HG03521 (cell line): ENCODE measurements around the gene UBAP1.
"Not testable (repeated sequence)": the region's sequence is repeated elsewhere in the genome, so short reads cannot be mapped to it uniquely, and the experiment has no call there.

Experiments
- ATAC-seq: cut with Tn5 transposase; IDR thresholded peaks from one replicate; pipeline ENCODE4 v1.9.1; 2021; ENCODE audit warnings: mild to moderate bottlenecking, moderate library complexity; ENCODE audit not compliant: unreplicated experiment

Gene UBAP1

GRCh38 chr9:34178436-34179212 lies at the start of gene UBAP1:
UBAP1 (plus strand) TSS chr9:34179043; CDS start chr9:34220915, 41,872 bp downstream.
- peak; percentile 98 for ATAC-seq

- ATAC-seq: no peak
Observed at GRCh38 chr9:34131571-34131970, 47.3 kb upstream of the UBAP1 start.

- no peak for ATAC-seq
Observed at GRCh38 chr9:34133436-34133949, 45.4 kb upstream of the UBAP1 start.

GRCh38 chr9:34134521-34134920 lies 44.3 kb upstream of the UBAP1 start:
- no peak for ATAC-seq

GRCh38 chr9:34138644-34139043 lies 40.2 kb upstream of the UBAP1 start:
- not testable (repeated sequence) for ATAC-seq

- ATAC-seq: no peak
Observed at GRCh38 chr9:34139477-34140146, 39.2 kb upstream of the UBAP1 start.

GRCh38 chr9:34140853-34141252 lies 38.0 kb upstream of the UBAP1 start:
- no peak for ATAC-seq

GRCh38 chr9:34143116-34143515 lies 35.7 kb upstream of the UBAP1 start:
- no peak for ATAC-seq

- ATAC-seq: no peak
Observed at GRCh38 chr9:34145165-34145564, 33.7 kb upstream of the UBAP1 start.

- no peak for ATAC-seq
Observed at GRCh38 chr9:34151398-34151797, 27.4 kb upstream of the UBAP1 start.

- ATAC-seq: no peak
Observed at GRCh38 chr9:34154057-34154456, 24.8 kb upstream of the UBAP1 start.

GRCh38 chr9:34157318-34157717 lies 21.5 kb upstream of the UBAP1 start:
- no peak for ATAC-seq

GRCh38 chr9:34157898-34158297 lies 20.9 kb upstream of the UBAP1 start:
- no peak for ATAC-seq

GRCh38 chr9:34158362-34158869 lies 20.4 kb upstream of the UBAP1 start:
- no peak for ATAC-seq

- ATAC-seq: no peak
Observed at GRCh38 chr9:34163434-34163833, 15.4 kb upstream of the UBAP1 start.

GRCh38 chr9:34169125-34169524 lies 9.7 kb upstream of the UBAP1 start:
- no peak for ATAC-seq

GRCh38 chr9:34170237-34170991 lies 8.4 kb upstream of the UBAP1 start:
- no peak for ATAC-seq

- ATAC-seq: no peak
Observed at GRCh38 chr9:34171753-34172535, 6.9 kb upstream of the UBAP1 start.

GRCh38 chr9:34176089-34176488 lies 2.8 kb upstream of the UBAP1 start:
- no peak for ATAC-seq
